ENCODE results near the gene MGAT1. TPM values are rescaled to one million over a fixed set of nuclear protein-coding genes. Genes with fewer than 3 reads are reported as not detected.
"Not testable (repeated sequence)": the region's sequence is repeated elsewhere in the genome, so short reads cannot be mapped to it uniquely, and the experiment has no call there.

Gene MGAT1
- total RNA-seq, 1 donor from 2014 or later = 67.0 TPM

DNA sequence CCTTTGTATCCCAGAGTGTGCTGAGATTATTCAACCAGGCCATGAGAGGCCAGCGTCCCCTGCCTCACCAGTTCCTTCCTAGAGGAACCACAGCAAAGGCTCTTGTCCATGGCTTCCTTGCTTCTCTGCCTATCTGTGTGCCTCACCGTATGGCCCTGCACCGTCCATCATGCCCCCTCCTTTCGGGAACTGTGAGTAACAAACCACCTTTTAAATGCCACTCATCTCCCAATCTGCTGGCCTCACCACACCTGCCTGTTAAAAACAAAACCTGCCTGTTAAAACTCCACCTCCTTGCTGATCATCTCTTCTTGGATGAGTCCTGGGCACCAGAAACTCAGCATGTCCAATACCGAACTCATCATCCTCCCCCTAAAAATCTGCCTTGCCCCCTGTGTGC is 58.4 kb downstream of the MGAT1 start:
- DNase-seq (no peak), ATAC-seq (no peak)
- intact Hi-C loops (cut with micrococcal nuclease) = no loop called here

DNA sequence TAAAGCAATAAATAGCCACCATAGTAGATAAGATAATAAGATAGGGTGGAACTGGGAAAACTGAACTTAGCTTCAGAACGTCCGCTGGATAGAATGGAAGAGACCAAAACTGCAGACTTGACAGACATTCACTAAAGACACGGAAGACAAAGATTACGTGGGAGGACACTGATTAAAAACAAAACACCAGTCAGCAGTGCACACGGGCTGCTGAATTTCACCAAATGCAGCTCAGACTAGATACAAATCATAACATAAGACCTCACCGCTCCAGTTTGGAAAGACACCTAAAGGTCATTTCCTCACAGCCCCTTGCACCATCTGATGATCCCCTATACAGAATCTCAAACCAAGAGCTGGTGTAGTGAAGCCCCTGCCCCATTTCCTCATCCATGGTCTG is 59.9 kb downstream of the MGAT1 start:
- ATAC-seq (no peak), DNase-seq (no peak)
- intact Hi-C loops (cut with micrococcal nuclease) = no loop called here

DNA sequence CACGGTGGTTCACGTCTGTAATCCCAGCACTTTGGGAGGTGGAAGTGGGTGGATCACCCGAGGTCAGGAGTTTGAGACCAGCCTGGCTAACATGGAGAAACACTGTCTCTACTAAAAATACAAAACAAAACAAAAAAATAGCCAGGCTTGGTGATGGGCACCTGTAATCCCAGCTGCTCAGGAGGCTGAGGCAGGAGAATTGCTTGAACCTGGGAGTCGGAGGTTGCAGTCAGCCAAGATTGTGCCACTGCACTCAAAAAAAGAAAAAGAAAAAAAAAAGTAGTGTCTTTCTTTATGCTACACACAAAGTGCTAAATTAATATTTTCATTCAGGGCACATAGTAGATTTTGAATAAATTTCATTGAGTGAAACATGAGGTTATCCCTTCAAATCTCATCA is 61.7 kb downstream of the MGAT1 start:
- intact Hi-C loops (cut with micrococcal nuclease); ATAC-seq; DNase-seq: not testable (repeated sequence)

GRCh38 chr5:180739958-180740357 is 62.6 kb downstream of the MGAT1 start, which contains the start of gene OR2Y1:
OR2Y1 (minus strand) TSS chr5:180740058; CDS start chr5:180740058, 0 bp downstream.
- DNase-seq (no peak), ATAC-seq (no peak)
- intact Hi-C loops (cut with micrococcal nuclease) = no loop called here

GRCh38 chr5:180739271-180739670 is 63.3 kb downstream of the MGAT1 start:
- no peak for ATAC-seq
- no peak for DNase-seq
- intact Hi-C loops (cut with micrococcal nuclease) = no loop called here

GRCh38 chr5:180736536-180736935 is 66.1 kb downstream of the MGAT1 start:
- no peak for ATAC-seq
- intact Hi-C loops (cut with micrococcal nuclease) = no loop called here
- no peak for DNase-seq

Other genes with a start within 250 kb of the MGAT1 start
- not detected for gene SCGB3A1, start 211.3 kb downstream of the MGAT1 start, total RNA-seq
- gene FLT4, start 153.2 kb downstream of the MGAT1 start, total RNA-seq = 8.0 TPM
- not detected for gene OR2Y1, start 62.7 kb downstream of the MGAT1 start, total RNA-seq
- 15.2 TPM for gene ZFP62, start 58.5 kb upstream of the MGAT1 start, total RNA-seq
- gene BTNL8, start 96.4 kb upstream of the MGAT1 start, total RNA-seq = 0.27 TPM
- not detected for gene BTNL3, start 186.0 kb upstream of the MGAT1 start, total RNA-seq
- gene BTNL9, start 237.5 kb upstream of the MGAT1 start, total RNA-seq = 37.8 TPM

Data from left ventricle myocardium superior (tissue), 1 donor.